Measurements from ENCODE around the gene C21orf91. TPM values are rescaled to one million over a fixed set of nuclear protein-coding genes. Genes with fewer than 3 reads are reported as not detected.

C21orf91 gene
- total RNA-seq, 1 donor from 2014 or later: 27.3 TPM

DNA sequence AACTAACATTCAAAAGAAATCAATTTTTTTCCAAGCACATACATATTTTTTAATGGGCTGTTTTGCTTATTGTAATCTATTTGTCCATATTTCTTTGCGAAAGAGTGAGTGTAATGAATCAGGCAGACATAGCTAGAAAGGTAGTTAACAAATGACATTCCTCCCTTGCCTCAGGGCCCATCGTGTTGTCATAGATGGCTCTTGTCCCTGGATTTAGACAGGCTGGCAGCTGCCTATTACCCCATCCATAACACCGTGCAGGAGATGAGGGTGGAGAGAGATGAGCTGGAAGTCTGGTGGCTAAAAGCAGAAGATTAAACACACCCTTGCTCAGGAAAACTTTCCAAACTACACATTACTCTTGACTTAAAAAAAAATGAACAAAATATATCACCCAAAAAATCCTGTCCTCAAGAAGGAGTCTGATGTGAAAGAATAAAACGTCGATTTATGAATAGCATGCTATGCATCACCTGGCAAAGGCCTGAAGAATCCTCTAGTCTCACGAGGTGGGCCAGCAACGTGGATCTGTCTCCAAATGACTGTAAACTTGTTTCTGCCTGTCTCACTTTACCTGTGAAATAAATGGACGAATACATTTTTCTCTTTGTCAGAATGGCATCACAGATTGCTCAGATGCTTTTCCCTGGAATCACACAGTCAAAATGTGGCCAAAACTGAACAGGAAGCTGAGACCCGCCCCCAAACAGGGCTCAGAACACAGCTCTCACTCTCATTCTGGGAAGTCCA lies 55.7 kb downstream of the C21orf91 start:
- no peaks in the 10 kb centered on the region for H3K27me3 Mint-ChIP-seq (ENCODE audit: low read depth)
- H3K27ac Mint-ChIP-seq (ENCODE audit: unreplicated experiment): no peak overlapping the region
- peaks cover 2% of the 10 kb centered on the region for H3K9me3 Mint-ChIP-seq
- no peak overlapping the region for H3K4me3 Mint-ChIP-seq
- no peaks in the 10 kb centered on the region for H3K4me1 Mint-ChIP-seq
- TF ChIP-seq, protein P1, sequence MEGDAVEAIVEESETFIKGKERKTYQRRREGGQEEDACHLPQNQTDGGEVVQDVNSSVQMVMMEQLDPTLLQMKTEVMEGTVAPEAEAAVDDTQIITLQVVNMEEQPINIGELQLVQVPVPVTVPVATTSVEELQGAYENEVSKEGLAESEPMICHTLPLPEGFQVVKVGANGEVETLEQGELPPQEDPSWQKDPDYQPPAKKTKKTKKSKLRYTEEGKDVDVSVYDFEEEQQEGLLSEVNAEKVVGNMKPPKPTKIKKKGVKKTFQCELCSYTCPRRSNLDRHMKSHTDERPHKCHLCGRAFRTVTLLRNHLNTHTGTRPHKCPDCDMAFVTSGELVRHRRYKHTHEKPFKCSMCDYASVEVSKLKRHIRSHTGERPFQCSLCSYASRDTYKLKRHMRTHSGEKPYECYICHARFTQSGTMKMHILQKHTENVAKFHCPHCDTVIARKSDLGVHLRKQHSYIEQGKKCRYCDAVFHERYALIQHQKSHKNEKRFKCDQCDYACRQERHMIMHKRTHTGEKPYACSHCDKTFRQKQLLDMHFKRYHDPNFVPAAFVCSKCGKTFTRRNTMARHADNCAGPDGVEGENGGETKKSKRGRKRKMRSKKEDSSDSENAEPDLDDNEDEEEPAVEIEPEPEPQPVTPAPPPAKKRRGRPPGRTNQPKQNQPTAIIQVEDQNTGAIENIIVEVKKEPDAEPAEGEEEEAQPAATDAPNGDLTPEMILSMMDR (conservative IDR thresholded peaks at IDR 0.05): no peak
- H3K36me3 Mint-ChIP-seq (ENCODE audit: low read depth): peaks cover under 1% of the 10 kb centered on the region
- DNase-seq (ENCODE audit: low read depth, low spot score): no peak

DNA sequence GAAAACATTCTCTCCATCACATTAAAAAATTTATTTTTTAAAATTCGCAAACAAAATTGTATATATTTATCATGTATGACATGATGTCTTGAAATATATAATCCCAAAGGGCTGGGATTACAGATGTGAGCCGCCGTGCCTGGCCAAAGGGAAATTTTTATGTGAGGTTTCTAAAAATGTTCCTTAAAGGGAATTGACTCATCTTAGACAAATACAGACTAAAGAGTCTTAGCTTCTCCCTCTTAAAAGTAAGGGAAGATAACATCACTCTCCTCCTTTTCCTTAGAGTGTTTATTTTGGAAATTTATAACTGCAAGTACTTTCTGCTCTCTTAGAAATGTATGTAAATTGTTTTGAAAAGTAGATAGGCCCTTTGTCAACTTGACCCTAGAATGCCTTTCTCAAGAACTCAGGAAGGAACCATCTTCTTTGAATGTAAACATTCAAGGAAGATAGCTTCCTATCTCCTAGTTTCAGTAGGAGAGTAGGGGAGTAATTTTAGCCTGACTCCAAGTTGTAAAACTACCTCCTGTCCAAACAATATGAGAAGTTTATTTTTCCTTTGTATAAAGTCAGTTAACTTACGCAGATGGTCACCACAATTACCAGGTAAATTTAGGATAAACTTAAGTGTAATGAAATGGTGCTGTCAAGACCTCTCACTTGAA lies 59.5 kb downstream of the C21orf91 start:
- Mint-ChIP-seq H3K27ac (ENCODE audit: unreplicated experiment) (no peak overlapping the region), H3K4me3 (no peak overlapping the region), H3K9me3 (peaks cover 7% of the 10 kb centered on the region), H3K4me1 (no peaks in the 10 kb centered on the region), H3K27me3 (ENCODE audit: low read depth) (no peaks in the 10 kb centered on the region), H3K36me3 (ENCODE audit: low read depth) (peaks cover 3% of the 10 kb centered on the region)
- no peak for DNase-seq (ENCODE audit: low read depth, low spot score)
- TF ChIP-seq, protein P1 (conservative IDR thresholded peaks at IDR 0.05): no peak

DNA sequence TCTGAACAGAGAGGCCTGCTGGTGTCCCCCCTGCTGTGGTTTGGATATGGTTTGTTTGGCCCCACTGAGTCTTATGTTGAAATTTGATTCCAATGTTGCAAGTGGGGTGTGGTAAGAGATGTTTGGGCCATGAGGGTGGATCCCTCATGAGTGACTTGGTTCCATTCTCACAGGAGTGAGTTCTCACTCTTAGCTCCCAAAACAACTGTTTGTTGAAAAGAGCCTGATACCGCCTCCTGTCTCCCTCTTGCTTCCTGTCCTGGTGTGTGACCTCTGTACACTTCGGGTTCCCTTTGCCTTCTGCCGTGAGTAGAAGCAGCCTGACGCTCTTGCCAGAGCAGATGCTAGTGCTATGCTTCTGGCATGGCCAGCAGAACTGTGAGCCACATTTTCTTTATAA lies 60.5 kb downstream of the C21orf91 start:
- Mint-ChIP-seq H3K36me3 (ENCODE audit: low read depth) (peaks cover 3% of the 10 kb centered on the region), H3K27me3 (ENCODE audit: low read depth) (no peaks in the 10 kb centered on the region), H3K9me3 (peaks cover 7% of the 10 kb centered on the region), H3K27ac (ENCODE audit: unreplicated experiment) (no peak overlapping the region), H3K4me3 (no peak overlapping the region), H3K4me1 (no peaks in the 10 kb centered on the region)
- TF ChIP-seq, protein P1 (conservative IDR thresholded peaks at IDR 0.05): no peak
- DNase-seq (ENCODE audit: low read depth, low spot score): no peak

DNA sequence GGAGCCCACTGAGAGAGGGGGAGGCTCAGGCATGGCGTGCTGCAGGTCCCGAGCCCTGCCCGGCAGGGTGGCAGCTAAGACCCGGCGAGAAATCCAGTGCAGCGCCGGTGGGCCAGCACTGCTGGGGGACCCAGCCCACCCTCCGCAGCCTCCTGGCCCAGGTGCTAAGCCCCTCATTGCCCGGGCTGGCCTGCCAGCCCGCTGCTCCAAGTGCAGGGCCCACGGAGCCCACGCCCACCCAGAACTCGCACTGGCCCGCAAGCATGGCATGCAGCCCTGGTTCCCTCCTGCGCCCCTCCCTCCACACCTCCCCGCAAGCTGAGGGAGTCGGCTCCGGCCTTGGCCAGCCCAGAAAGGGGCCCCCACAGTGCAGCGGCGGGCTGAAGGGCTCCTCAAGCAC lies 61.5 kb downstream of the C21orf91 start:
- peaks cover 3% of the 10 kb centered on the region for H3K36me3 Mint-ChIP-seq (ENCODE audit: low read depth)
- H3K4me1 Mint-ChIP-seq: no peaks in the 10 kb centered on the region
- no peak for DNase-seq (ENCODE audit: low read depth, low spot score)
- H3K4me3 Mint-ChIP-seq: no peak overlapping the region
- peaks cover 7% of the 10 kb centered on the region for H3K9me3 Mint-ChIP-seq
- TF ChIP-seq, protein P1 (conservative IDR thresholded peaks at IDR 0.05): no peak
- no peaks in the 10 kb centered on the region for H3K27me3 Mint-ChIP-seq (ENCODE audit: low read depth)
- no peak overlapping the region for H3K27ac Mint-ChIP-seq (ENCODE audit: unreplicated experiment)

DNA sequence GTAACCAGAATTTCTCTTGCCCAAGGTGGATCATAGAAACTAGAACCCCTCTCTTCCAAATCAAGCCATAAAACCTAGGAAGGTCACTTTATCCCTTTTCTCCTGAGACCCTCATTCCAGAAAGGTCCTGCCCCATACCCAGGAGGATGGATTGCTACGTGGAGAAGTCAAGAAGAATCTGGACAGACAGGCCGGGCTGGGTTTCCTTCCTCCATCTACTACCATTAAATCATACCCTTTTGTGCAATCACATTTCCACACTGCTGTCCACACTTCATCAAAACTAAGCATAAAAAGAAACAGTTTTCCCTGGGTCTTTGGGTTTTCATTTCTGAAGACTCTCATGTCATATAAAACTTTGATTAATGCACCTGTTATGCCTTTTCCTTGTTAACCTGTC lies 65.4 kb downstream of the C21orf91 start:
- no peak for DNase-seq (ENCODE audit: low read depth, low spot score)
- Mint-ChIP-seq H3K36me3 (ENCODE audit: low read depth) (peaks cover 3% of the 10 kb centered on the region), H3K4me1 (no peaks in the 10 kb centered on the region), H3K27ac (ENCODE audit: unreplicated experiment) (no peak overlapping the region), H3K27me3 (ENCODE audit: low read depth) (no peaks in the 10 kb centered on the region), H3K4me3 (no peak overlapping the region), H3K9me3 (peaks cover 5% of the 10 kb centered on the region)
- TF ChIP-seq, protein P1 (conservative IDR thresholded peaks at IDR 0.05): no peak
